ENCODE data around the gene INSRR. TPM values are rescaled to one million over a fixed set of nuclear protein-coding genes. Genes with fewer than 3 reads are reported as not detected.

Gene INSRR
- total RNA-seq, 6 experiments from 2014 or later = not detected

- no peak for DNase-seq
- H3K4me1 Mint-ChIP-seq (ENCODE audit: low read depth) = peaks cover 33% of the 10 kb centered on the region
- H3K27me3 Mint-ChIP-seq (ENCODE audit: insufficient read depth) = peaks cover 14% of the 10 kb centered on the region
- no peak overlapping the region for H3K4me3 Mint-ChIP-seq
- no peak overlapping the region for H3K27ac Mint-ChIP-seq
- H3K36me3 Mint-ChIP-seq (ENCODE audit: low read depth) = no peaks in the 10 kb centered on the region
- no peaks in the 10 kb centered on the region for H3K9me3 Mint-ChIP-seq
- TF ChIP-seq CTCF (IDR thresholded peaks at IDR 0.05) = no peak
These were observed 47.7 kb downstream of the INSRR start for GRCh38 chr1:156811168-156811567.

GRCh38 chr1:156809711-156810366 lies 49.1 kb downstream of the INSRR start:
- Mint-ChIP-seq H3K9me3 (no peaks in the 10 kb centered on the region), H3K27ac (no peak overlapping the region), H3K36me3 (ENCODE audit: low read depth) (no peaks in the 10 kb centered on the region), H3K27me3 (ENCODE audit: insufficient read depth) (peaks cover 11% of the 10 kb centered on the region), H3K4me3 (no peak overlapping the region), H3K4me1 (ENCODE audit: low read depth) (peaks cover 25% of the 10 kb centered on the region)
- no peak for DNase-seq
- no peak for TF ChIP-seq CTCF (IDR thresholded peaks at IDR 0.05)

- no peak for TF ChIP-seq CTCF (IDR thresholded peaks at IDR 0.05)
- H3K9me3 Mint-ChIP-seq = no peaks in the 10 kb centered on the region
- H3K27me3 Mint-ChIP-seq (ENCODE audit: insufficient read depth) = peaks cover 11% of the 10 kb centered on the region
- H3K4me1 Mint-ChIP-seq (ENCODE audit: low read depth) = peaks cover 24% of the 10 kb centered on the region
- H3K4me3 Mint-ChIP-seq = no peak overlapping the region
- H3K27ac Mint-ChIP-seq = no peak overlapping the region
- H3K36me3 Mint-ChIP-seq (ENCODE audit: low read depth) = no peaks in the 10 kb centered on the region
- no peak for DNase-seq
These were observed 49.6 kb downstream of the INSRR start for GRCh38 chr1:156809281-156809680.

GRCh38 chr1:156808186-156809030 lies 50.5 kb downstream of the INSRR start:
- H3K4me3 Mint-ChIP-seq = no peak overlapping the region
- H3K36me3 Mint-ChIP-seq (ENCODE audit: low read depth) = no peaks in the 10 kb centered on the region
- no peak for TF ChIP-seq CTCF (IDR thresholded peaks at IDR 0.05)
- H3K27ac Mint-ChIP-seq = no peak overlapping the region
- no peaks in the 10 kb centered on the region for H3K9me3 Mint-ChIP-seq
- H3K27me3 Mint-ChIP-seq (ENCODE audit: insufficient read depth) = peaks cover 11% of the 10 kb centered on the region
- H3K4me1 Mint-ChIP-seq (ENCODE audit: low read depth) = peaks cover 24% of the 10 kb centered on the region
- DNase-seq = no peak

- Mint-ChIP-seq H3K4me3 (no peak overlapping the region), H3K27me3 (ENCODE audit: insufficient read depth) (peaks cover 13% of the 10 kb centered on the region), H3K36me3 (ENCODE audit: low read depth) (no peaks in the 10 kb centered on the region), H3K4me1 (ENCODE audit: low read depth) (peaks cover 17% of the 10 kb centered on the region), H3K27ac (no peak overlapping the region), H3K9me3 (no peaks in the 10 kb centered on the region)
- no peak for DNase-seq
- TF ChIP-seq CTCF (IDR thresholded peaks at IDR 0.05) = no peak
These were observed 51.3 kb downstream of the INSRR start for GRCh38 chr1:156807627-156808026.

Measured in HFFc6 (cell line).